Epithelial cell of esophagus (primary cell): ENCODE results near the gene DHX29.

Experiments used
- DNase-seq: peaks from one replicate; pipeline ENCODE4 v3.0.0; 2010; ENCODE audit warnings: low read depth
- H3K4me3 ChIP-seq: 2 replicates; pipeline ENCODE4 v1.5.1; 2011; ENCODE audit warnings: mild to moderate bottlenecking, low read length, control low read depth
- TF ChIP-seq, protein P1 (sequence below): IDR thresholded peaks from 2 replicates; pipeline ENCODE4 v1.5.1; 2011; ENCODE audit warnings: low read depth, mild to moderate bottlenecking, low read length, control low read depth, inconsistent platforms; ENCODE audit not compliant: insufficient read depth; ENCODE audit errors: missing control alignments

Gene DHX29

DNA sequence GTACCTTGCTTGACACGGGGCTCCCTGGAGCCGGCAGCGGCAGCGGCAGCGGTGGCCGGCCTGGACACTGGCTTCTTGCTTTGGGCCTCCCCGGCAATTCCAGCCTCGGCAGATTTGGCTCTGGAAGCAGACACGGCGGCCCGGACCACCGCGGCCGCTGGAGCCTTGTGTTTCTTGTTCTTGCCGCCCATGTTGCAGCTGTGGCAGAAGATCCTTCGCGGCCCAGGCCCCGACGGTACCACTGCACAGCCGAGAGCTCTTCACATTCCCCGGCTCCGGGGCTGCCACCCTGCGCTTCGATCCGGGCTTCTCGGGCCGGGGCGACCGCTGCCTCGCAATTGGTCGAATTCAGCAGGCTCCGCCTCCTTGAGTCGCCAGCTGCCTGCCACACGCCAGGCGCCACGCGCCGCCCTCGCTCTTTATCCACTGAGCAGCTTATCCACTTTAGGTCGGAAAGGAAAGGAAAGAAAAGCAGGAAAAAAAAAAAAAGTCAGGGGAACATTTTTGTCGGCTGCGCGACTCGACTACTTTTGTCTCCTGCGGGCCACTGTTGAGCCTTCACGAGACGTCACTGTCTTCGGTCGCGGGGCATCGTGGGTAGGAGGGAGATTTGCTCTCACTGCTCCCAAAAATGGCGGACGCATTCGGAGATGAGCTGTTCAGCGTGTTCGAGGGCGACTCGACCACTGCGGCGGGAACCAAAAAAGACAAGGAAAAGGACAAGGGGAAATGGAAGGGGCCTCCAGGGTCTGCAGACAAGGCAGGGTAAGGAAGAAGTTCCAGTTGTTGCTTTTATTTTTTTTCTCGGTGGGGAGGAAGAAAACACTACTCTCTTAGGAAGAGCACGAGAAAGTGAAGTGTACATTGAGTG lies at the start of gene DHX29, which contains the start of gene MTREX:
DHX29 (minus strand) TSS at position 312 of the 871 bp plus-strand sequence; CDS start at position 191, 121 bp downstream.
MTREX (plus strand) TSS at position 607 of the 871 bp plus-strand sequence; CDS start at position 632, 25 bp downstream.
- TF ChIP-seq, protein P1, sequence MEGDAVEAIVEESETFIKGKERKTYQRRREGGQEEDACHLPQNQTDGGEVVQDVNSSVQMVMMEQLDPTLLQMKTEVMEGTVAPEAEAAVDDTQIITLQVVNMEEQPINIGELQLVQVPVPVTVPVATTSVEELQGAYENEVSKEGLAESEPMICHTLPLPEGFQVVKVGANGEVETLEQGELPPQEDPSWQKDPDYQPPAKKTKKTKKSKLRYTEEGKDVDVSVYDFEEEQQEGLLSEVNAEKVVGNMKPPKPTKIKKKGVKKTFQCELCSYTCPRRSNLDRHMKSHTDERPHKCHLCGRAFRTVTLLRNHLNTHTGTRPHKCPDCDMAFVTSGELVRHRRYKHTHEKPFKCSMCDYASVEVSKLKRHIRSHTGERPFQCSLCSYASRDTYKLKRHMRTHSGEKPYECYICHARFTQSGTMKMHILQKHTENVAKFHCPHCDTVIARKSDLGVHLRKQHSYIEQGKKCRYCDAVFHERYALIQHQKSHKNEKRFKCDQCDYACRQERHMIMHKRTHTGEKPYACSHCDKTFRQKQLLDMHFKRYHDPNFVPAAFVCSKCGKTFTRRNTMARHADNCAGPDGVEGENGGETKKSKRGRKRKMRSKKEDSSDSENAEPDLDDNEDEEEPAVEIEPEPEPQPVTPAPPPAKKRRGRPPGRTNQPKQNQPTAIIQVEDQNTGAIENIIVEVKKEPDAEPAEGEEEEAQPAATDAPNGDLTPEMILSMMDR: no peak
- peak within 1 kb of the TSS; percentile 96 for H3K4me3 ChIP-seq
- peak; percentile 92 for DNase-seq

GRCh38 chr5:55356896-55357295 lies 49.4 kb upstream of the DHX29 start:
- H3K4me3 ChIP-seq: no peak overlapping the region
- no peak for DNase-seq
- TF ChIP-seq, protein P1: no peak

DNA sequence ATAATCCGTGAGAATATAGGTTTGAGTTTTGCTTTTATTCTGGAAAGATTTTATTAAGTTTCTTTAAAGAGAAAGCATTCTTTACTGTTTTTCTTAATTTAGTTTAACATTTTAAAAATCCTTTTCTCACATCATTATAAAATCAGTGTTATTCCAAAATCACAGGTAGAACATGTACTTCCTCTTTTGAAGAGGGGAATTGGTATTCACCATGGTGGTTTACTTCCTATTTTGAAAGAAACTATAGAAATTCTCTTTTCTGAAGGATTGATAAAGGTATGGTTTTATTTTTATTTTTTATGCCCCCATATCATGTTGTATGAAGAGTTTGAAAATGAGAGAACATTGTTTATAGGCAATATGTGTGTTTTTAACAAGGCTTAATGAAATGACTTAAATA lies 43.3 kb upstream of the DHX29 start:
- H3K4me3 ChIP-seq: no peak overlapping the region
- TF ChIP-seq, protein P1: no peak
- no peak for DNase-seq

DNA sequence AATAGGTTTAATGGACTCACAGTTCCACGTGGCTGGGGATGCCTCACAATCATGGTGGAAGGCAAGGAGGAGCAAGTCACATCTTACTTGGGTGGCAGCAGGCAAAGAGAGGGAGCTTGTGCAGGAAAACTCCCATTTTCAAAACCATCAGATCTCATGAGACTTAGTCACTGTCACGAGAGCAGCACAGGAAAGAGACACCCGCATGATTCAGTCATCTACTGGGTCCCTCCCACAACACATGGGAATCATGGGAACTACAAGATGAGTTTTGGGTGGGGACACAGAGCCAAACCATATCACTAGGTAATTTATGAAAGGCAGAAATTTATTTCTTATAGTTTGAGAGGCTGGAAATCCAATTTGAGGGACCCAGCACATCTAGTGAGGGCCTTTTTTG lies 40.3 kb upstream of the DHX29 start:
- DNase-seq: peak; percentile 13
- no peak overlapping the region for H3K4me3 ChIP-seq
- TF ChIP-seq, protein P1: no peak

- TF ChIP-seq, protein P1: no peak
- H3K4me3 ChIP-seq: no peak overlapping the region
- DNase-seq: no peak
Measured at GRCh38 chr5:55345327-55345726, 37.8 kb upstream of the DHX29 start.

- H3K4me3 ChIP-seq: no peak overlapping the region
- TF ChIP-seq, protein P1: peak; percentile 88
- peak; percentile 70 for DNase-seq
Measured at GRCh38 chr5:55344392-55344992, 37.0 kb upstream of the DHX29 start.
